GM12891 (cell line): ENCODE results near the gene SERPIND1.

ENCODE experiments used
- PAX5 ChIP-seq: IDR thresholded peaks from 2 replicates; pipeline ENCODE4 v1.6.1; 2011; ENCODE audit warnings: low read length, moderate library complexity, mild to moderate bottlenecking; ENCODE audit not compliant: insufficient read depth, severe bottlenecking
- POLR2A ChIP-seq: IDR thresholded peaks from 2 replicates; pipeline ENCODE4 v1.6.1; 2011; ENCODE audit warnings: low read depth, low read length, control low read depth
- POLR2AphosphoS5 ChIP-seq: IDR thresholded peaks from 2 replicates; pipeline ENCODE4 v1.6.1; 2011; ENCODE audit warnings: low read depth, low read length, control low read depth

DNA sequence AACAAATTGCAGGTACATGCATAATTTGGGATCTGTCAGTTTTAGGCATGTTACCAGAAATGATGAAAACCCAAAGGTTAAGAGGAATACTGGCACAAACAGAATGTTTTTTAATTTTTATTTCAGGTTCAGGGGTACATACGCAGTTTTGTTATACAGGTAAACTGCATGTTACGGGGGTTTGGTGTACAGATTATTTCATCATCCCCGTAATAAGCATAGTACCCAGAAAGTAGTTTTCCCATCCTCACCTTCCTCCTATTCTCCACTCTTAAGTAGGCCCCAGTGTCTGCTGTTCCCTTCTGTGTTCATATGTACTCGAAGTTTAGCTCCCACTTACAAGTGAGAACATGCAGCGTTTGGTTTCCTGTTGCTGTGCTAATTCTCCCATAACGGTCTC is 51.7 kb downstream of the SERPIND1 start:
- TF ChIP-seq POLR2AphosphoS5 (no peak), POLR2A (no peak), PAX5 (no peak)
